Forelimb muscle (tissue), 1 donor: Measurements from ENCODE around the gene TMEM132E. TPM values are rescaled to one million over a fixed set of nuclear protein-coding genes. Genes with fewer than 3 reads are reported as not detected.

Source experiments
- DNase-seq: peaks from one replicate; pipeline ENCODE4 v3.0.0-alpha.2; 2013; ENCODE audit warnings: low read depth
- polyA plus RNA-seq: library from polyadenylated mRNA; unstranded; fragments of 120-200 nt; gene quantifications from one replicate; pipeline ENCODE4 v1.2.1, GENCODE V29; 2013; ENCODE audit not compliant: insufficient read length

The TMEM132E gene
- polyA plus RNA-seq, 1 donor = 0.22 TPM

DNA sequence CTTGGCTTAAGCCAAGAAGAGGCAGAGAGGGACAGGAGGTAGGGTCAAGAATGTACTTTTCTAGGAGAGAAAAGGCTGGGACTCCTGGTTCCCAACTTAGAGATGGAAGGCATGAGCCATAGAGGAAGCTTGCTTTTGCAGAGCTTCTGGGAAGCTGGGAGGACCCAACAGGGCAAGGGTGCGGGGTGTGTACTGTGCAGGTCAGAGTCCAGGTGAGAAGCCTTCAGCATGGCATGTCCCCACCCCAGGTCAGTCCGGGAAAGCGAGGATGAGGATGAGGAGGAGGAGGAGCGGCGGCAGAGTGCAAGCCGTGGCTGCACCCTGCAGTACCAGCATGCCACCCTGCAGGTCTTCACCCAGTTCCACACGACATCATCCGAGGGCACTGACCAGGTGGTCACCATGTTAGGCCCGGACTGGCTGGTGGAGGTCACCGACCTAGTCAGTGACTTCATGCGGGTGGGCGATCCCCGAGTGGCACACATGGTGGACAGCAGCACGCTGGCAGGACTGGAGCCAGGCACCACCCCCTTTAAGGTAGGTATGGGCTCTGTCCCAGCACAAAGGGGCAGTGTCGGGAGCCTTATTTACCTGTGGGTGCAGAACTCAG is 55.3 kb downstream of the TMEM132E start:
- DNase-seq = no peak

DNA sequence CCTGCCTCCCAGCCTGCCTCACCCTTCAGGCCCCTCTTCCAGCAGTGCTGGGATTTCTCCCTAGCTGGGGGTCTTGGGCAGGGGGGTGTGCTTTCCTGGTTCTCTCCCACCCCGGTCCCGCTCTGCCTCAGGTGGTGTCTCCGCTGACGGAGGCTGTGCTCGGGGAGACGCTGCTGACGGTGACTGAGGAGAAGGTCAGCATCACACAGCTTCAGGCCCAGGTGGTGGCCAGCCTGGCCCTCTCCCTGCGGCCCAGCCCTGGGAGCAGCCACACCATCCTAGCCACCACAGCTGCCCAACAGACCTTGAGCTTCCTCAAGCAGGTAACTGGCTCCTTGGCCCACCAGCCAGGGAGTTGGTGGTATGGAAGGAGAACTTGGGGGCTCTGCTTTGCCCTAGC is 56.5 kb downstream of the TMEM132E start:
- DNase-seq = no peak

DNA sequence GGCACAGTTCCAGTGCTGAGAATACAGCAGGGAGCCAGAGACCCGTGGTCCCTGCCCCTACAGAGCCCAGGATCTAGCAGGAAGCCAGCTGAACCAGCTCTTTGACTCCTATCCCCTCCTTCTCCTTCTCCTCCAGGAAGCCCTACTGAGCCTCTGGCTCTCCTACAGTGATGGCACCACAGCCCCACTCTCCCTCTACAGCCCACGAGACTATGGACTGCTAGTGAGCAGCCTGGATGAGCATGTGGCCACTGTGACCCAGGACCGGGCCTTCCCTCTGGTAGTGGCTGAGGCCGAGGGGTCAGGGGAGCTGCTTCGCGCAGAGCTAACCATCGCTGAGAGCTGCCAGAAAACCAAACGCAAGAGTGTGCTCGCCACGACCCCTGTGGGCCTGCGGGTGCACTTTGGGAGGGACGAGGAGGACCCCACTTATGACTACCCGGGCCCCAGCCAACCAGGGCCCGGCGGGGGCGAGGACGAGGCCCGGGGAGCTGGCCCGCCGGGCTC is 57.7 kb downstream of the TMEM132E start:
- no peak for DNase-seq

DNA sequence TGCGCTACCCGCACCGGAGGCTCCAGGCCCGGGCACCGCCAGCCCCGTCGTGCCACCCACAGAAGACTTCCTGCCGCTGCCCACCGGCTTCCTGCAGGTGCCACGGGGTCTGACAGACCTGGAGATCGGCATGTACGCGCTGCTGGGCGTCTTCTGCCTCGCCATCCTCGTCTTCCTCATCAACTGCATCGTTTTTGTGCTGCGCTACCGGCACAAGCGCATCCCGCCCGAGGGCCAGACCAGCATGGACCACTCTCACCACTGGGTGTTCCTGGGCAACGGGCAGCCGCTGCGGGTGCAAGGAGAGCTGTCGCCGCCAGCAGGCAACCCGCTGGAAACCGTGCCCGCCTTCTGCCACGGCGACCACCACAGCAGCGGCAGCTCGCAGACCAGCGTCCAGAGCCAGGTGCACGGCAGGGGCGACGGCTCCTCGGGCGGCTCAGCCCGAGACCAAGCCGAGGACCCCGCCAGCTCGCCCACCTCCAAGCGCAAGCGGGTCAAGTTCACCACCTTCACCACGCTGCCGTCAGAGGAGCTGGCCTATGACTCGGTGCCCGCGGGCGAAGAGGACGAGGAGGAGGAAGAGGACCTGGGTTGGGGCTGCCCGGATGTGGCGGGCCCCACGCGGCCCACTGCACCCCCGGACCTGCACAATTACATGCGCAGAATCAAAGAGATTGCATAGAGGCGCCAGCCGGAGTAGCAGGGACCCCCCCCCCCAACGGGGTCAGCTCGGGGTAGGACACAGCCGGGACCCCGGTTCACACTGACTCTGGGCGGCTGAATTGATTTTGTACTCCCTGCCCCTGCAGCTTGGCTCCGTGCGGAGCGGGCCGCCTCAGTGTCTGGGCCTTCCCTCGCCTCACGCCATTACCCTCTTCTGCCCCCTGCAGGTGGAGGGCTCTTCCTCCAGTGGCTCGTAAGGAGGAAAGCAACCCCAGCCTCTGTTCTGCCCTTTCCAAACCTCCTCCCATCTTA is 58.5 kb downstream of the TMEM132E start:
- DNase-seq = peak; percentile 24

DNA sequence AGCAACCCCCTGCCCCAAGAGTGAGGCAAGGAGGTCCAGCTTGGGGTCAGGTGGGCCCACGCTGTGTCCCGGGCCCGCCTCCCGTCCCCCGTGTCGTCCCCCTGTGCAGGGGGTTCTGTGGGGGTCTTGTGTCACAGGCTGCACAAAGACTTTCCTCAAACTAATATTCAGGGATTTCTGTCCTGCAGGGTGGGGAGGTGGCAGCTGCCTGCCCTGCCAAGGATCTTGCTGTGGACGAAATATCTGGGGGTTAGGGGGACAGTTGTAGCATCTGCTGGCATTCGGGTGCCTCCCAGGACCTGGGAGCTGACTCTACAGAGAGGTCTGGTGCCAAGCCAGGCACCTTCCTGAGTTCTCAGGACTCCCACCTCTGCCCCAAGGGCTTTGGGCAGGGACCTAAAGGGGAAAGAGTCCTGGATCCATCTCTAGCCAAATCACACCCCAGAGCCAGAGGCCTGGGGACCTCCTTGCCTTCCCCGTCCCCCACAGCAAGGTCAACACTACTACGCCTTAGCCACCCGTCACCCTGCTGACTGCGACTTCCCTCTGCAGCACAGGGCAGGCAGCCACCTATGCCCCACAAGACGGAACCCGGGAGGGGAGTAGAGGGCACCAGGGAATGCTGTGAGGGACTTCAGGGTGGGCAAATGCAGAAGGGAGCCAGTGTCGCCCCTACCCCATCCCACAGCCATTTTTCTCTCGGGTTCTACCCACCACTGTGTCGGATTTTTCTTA is 59.3 kb downstream of the TMEM132E start:
- no peak for DNase-seq

DNA sequence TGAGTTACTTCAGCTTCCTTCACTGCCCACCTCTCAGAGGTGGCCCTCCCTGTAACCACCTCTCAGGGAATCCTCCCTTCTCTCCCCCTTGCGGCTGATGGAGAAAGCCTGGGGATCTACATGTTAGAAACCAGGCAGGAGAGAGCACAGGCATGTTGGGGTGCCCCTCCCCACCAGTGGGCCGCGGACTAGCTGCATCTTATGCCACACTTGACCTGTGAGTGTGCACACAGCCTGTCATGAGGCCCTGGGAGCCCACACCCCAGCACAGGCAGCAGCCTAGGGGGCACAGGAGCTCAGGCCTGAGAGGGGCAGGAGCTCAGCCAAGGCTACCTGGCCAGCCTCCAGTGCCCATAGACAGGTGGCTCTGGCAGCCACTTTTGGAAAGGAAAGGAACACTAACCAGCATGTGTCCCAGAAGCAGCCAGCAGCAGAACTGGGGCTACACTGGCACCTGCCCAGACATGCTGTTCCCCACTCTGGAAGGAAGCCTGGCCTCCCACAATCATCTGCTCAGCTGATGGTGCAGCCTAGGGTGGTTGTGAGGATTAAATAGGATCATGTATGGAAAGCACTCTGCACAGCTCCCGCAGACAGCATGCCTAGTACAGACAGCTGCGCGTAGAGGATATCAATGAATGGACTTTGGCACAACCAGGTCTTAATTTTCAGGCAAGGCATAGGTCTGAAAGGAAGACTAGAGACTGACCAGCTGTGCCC is 60.5 kb downstream of the TMEM132E start:
- no peak for DNase-seq

DNA sequence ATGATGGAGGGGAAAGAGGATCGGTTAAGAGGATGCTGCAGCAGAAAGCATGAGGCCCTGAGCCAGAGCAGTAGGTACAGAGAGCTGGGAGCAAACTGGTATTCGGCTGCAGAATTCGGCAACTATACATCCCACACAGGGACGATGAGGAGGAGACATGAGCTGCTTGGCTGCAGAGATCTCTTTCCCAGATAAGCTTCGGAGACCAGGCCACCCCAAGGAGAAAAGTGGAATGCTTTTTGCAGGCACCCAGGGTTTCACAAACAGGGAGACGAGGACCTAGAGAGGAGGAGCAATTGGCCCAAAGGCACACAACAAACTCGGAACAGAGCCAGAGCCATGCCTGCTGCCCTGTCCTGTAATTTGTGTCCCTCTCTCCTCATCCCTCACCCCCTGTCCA is 62.0 kb downstream of the TMEM132E start:
- DNase-seq = no peak

DNA sequence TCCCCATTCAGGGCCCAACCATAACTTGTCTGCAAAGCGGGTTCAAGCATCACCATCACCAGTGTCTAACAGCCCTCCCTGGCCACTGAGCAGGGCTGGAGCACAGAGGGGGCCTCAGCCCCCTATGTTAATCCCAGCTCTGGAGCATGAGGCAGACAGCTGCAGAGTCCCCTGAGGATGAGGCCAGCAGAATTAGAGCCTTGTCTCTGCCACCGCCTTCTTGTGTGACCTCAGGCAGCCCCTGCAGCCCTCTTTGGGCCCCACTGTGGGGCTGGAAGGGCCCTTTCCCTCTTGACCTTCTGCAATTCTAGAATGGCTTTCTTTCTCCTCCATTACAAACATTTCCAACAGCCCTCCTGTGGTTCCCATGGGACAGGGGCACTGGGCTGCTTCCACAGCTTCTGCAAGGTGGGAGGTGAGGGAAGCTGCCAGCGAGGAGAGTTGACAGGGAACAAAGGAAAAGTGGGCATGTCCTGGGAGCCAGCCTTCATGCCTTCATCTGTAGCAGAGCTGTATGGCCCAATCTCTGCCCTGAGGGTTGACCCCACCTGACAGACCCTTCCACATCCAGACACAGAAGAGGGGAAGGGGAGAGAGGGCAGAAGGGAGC is 65.7 kb downstream of the TMEM132E start:
- DNase-seq = no peak

DNA sequence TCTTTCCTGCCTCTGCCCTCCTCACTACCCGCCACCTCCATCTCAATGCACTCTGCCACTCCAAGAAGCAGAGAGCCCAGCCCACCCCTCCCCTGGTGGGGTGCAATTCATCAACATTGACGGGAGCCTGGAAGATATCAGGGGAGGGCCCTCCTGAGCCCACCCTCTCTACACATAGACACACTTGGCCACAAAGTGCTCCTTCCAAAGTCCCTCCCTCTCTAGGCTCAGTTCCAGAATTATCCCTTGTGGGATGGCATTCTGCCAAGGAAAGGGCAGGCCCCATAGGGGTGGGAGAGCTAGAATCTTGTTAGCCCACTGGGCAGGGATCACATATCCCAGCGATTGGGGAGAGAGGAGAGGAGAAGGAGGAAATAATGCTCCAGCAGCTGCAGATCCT is 66.2 kb downstream of the TMEM132E start:
- DNase-seq = no peak

DNA sequence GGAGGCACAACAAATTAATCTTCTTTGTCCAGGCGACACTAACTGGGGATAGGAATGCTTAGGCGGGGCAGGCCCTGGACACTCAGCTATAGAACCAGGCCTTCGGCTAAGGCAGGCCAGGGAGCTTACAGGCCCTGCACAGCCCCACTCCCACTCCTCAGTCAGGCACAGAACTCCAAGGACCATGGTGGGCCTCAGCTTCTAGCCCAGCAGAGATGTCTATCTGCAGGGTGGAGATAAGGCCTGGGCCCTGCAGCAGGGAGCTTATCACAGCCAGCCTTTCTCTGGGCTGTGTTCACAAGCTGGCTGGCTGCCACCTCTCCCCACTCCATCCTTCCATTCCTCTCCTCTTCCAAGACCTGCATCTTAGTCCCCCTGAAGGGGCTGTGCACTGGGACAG is 68.1 kb downstream of the TMEM132E start:
- no peak for DNase-seq

DNA sequence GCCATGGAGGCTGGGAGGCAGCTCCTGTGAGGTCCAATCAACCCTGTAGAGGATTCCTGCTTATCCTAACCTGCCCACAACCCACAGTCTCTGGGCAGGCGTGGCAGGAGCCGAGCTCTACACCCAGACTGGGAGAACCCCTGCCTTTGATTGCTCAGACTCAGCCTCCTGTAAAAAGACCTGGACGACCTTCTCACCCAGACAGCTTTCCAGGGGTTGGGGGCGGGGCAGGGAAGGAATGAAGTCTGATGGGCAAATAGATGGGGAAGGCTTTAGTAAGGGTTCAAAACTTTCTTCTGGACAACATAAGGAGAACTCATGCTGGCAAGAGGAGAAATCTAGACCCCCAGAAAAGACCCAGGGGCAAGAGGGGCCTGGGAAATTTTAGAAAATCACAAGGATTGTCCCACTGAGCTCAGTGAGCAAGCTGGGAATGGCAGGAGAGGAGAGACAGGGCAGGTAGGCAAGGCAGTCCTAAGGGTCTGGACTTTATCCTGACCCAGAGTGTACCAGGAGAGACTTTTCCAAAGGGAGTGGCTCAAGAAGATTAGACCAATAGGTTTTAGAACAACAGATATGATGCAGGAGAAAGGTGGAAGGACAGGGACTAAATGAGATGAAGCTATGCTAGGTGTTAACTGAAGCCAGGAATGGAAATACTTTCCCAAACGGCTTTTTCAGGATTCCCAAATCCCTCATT is 70.8 kb downstream of the TMEM132E start:
- no peak for DNase-seq

DNA sequence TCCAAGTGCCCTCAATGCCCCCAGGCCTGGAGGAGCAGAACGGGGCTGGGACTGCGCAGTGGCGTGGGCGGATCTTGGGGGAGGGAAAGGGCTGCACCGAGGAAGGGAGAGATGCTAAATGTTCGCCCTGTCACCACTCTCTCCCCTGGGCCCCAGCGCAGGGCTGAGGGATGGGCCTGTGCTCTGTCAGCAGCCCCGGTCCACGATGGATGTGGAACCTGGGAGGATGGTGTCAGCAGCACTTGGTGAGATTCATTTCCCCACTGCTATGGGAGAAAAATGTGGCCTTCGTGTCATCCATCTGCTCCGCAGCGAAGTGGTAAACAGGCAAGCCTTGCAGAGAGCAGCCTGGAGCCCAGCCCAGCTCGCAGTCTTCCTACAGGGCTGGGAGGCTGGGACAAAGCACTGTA is 72.0 kb downstream of the TMEM132E start:
- no peak for DNase-seq

DNA sequence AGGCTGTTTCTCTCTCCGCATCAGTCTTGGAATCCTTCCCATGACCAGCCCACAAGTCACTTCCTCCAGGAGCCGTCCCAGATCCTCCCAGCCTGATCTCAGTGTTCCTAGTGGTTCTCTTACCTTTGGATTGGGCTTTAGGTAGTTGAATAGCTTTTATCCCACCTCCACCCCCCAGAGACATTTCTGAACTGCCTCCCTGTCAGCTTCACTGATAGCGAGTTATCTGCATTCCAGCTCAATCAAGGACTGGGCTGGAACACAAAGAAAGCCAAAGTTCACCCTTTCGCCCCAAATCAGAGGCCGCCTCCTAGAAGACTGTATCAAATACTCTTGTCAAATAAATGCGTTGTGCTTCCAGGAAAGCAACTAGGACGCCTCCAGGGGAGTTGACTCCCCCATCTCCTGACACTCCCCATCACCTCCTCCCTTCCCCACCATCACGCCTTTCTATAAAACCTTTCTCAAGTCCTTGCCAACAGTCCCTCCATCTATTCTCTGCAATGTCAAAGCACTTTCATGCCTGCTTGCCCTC is 72.7 kb downstream of the TMEM132E start:
- DNase-seq = no peak

DNA sequence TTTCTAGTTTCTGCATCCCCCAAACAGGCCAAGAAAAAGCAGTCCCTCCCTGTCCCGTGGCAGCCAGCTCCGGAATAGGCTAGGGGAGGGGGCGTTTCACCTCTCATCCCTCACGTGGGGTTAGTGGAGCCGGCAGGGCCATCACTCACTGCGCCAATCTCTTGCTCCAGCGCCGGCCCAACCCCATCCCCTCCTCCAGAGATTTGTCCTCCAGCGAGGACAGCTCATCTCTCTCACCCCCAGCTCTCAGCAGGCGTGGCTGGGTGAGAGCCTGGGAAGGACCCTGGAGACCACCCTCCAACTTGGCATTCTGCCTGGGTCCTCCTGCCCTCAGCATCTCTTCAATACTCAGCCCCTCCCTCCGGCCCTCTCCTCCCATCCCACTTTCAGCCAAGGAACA is 74.1 kb downstream of the TMEM132E start:
- no peak for DNase-seq

DNA sequence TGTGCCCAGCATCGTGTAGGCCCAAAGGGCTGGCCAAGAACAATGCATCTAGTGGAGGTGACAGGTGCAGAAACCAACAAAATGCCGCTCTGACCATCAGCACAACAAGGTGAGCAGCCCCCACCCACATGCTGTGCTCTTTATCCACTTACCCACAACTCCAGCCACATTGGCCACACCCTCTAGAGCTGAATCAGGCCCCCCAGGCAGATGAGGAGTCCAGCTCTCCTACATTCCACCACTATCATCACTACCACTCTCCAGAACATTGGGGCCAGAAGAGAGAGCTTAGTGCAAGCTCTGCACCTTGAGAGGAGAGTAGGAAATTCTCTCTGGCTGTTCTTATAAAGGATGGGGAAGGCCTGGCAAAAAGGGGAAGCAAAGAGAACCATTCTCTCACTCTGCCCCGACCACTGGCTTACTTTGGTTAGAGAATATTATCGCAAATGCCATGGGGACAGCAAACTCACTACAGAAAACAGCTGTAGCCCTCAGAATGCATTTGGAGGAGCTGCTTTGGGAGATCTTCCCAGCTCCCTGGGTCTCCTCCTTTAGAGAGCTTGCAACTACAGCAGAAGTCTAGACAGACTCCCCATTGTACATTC is 75.0 kb downstream of the TMEM132E start:
- no peak for DNase-seq

DNA sequence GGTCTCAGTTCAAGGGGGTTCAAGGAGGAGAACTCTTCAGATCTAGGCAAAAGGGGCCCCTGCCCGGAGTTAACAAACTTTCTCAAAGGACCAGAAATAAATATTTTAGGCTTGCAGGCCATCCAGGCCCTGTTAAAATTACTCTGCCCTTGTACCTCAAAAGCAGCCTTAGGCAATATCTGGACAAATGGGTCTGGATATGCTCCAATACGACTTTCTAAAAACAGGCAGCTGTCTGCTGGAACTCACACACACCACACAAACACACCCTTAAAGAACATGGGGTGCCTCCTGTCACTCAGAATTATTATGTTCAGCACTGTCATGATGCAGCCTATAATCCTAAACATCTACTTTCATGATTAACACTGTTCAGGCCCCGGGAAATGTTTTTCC is 75.5 kb downstream of the TMEM132E start:
- no peak for DNase-seq

DNA sequence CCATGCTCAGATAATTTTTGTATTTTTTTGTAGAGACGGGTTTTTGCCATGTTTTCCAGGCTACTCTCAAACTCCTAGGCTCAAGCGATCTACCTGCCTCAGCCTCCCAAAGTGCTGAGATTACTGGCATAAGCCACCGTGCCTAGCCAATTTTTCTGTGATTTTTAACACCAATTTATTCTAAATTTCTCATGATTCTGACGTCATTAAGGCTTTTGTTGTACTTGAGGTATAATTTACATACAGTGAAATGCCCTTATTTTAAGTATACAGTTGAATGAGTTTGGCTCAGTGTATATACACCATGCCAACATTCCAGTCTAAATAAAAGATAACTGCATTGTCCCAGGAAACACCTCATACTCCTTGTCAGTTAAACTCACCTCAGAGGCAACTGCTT is 77.4 kb downstream of the TMEM132E start:
- DNase-seq = no peak

DNA sequence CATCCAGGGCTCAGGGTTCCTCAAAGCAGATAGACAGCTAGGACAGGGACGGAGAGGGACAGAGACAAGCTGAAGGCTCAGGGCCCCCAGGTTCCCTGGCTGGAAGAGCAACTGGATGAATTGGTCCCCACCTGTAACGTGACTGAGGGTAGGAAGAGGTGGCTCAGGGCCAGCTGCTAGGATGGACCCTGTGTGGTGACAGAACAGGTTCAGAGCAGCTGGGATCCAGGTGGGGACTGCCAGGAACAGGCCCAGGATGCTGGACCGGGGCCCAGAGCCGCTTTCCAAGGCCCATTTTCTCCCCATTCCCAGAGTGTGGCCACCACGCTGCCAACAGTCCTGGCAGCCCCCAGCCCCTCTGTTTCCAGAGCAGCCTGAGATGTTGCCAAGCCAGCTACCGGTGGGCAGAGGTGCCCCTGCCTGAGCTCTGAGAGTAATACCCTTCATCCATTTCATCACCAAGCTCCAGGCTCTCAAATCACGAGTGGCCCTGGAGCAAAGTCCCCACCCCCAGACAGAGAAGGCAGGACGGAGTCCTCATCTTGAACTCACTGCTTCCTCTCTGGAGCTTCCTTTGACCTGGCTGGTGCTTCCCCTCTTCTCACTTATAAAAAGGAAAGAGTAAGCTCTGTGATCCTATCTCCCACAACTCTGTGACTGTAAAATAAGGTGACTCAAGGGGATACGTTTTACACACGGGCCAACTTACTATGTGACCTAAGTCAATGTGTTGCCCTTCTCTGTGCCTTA is 79.6 kb downstream of the TMEM132E start:
- DNase-seq = no peak

DNA sequence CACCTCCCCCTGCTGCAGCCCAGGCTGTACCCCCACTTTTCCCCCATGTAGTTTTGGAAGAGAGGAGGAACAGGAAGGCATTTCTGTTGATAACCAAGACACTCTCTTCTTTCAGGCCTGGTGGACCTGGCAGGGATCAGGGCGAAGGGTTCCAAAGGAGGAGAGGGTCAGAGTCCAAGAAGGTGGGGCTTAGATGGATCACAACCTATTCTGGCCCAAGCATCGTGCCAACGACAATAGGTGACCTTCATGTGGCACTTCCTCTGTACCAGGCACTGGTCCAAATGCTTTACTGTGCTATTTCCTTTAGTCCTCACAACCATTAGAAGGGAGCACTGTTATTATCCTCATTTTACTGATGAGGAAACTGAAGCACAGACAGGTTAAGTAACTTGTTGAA is 84.3 kb downstream of the TMEM132E start:
- no peak for DNase-seq
